LHCN-M2 (cell line): Measurements from ENCODE around the gene TPRG1L. TPM values are rescaled to one million over a fixed set of nuclear protein-coding genes. Genes with fewer than 3 reads are reported as not detected.

Experiments
- DNase-seq: peaks from one replicate; pipeline ENCODE4 v3.0.0-alpha.2; 2012; ENCODE audit warnings: low read depth
- total RNA-seq: library from RNA; depleted of rRNA; stranded (reverse); fragments of >200 nt; gene quantifications from 2 replicates; pipeline ENCODE4 v1.2.3, GENCODE V29; 2014

Gene TPRG1L
- total RNA-seq, 1 experiment from 2014 or later, result 19.6 TPM

DNA sequence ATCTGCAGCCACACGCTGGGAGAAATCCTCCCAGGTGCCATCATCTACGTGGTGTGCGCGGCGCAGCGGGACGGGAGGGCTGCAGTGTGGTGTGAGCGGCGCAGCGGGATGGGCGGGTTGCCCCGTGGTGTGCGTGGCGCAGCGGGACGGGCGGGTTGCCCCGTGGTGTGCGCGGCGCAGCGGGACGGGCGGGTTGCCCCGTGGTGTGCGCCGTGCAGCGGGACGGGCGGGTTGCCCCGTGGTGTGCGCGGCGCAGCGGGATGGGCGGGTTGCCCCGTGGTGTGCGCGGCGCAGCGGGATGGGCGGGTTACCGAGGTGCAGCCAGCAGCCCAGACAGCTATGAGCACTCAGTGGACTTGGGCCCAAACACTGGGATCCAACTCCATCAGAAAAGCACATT is 20.4 kb downstream of the TPRG1L start:
- DNase-seq, result no peak

DNA sequence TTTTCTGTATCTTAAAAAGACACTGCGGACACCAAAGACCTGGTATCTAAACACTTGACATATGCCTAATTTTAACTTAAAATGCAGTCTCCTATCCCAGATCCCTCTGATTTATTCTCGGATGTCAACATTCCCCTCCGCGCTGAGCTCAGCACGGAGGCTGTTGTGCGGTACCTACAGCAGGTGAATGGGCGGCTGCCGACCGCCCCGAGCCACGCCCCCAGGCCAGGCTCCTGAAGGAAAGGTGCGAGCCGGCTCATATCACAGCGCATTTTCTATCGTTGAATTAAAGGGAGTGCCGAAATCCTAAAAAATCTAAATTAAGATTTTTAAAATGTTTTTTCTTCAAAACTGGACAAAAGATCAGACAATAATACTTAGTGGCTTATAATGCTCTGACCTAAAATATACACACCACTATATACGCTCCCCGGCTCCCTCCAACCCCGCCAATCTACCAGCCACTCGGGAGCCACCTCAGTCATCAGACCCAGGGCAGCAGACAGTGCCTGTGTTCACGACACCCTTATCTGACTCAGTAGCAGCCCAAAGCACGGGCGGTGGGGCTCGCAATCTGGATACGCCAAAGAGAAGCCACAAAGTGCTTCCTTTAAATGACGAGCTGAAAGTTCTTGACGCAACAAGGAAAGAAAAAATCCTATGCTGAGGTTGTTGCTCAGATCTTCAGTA is 21.0 kb downstream of the TPRG1L start:
- no peak for DNase-seq

DNA sequence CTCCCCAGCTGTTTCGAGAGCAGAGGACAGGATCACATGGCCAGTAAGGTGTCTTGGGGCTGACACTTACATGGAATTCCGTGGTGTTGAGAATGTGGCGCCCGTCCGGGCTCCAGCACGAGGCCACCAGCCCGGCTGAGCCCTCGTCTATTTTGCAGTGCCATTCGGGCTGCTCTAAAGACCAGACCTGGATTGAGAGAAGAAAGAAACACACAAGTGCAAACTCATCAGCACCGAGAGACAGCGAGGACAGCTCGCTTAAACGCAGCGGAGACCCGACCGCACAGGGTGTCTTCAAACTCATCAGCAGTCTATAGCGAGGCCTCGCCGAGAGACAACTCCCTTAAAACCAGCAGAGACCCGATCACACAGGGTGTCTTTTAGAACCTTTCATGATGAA is 21.8 kb downstream of the TPRG1L start:
- no peak for DNase-seq

DNA sequence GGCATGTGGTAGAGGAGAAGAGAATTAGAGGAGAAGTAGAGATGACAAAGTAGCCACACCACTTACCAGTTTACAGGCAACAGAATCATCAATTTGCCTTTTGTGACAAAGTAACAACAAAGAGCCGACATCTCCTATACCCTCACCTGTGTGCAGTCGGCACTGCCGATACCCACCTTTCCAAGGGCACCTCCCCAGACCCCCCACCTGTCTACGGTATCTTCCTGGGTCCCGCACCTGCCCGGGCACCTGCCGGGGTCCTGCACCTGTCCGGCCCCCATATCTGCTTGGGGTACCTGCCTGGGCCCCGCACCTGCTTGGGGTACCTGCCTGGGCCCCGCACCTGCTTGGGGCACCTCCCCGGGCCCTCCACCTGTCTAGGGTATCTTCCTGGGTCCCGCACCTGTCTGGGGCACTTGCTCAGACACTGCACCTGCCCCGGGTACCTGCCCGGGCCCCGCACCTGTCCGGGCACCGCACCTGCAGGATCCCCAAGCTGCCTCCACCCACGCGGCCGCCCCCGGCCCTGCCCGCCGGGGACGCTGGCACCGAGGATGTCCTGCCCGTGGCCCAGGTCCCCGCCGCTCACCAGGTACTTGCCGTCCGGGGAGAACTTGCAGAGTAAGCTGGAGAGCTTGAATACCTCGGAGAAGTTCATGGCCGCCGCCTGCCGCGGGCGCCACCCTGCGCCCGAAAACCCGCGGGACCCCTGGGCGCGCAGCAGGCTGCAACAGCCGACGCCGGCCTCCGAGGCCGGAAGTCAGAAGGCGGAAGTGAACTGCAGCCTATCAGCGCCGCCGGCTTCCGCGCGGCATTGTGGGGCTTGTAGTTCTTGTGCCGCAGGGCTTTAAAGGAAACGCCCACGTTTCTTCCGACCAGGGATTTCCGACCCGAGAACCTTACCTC is 24.8 kb downstream of the TPRG1L start, which contains the start of gene WRAP73:
TSS of gene WRAP73 (minus strand) at position 762 of the 906 bp plus-strand sequence. CDS start at position 658, 104 bp downstream.
- peak; percentile 83 for DNase-seq

DNA sequence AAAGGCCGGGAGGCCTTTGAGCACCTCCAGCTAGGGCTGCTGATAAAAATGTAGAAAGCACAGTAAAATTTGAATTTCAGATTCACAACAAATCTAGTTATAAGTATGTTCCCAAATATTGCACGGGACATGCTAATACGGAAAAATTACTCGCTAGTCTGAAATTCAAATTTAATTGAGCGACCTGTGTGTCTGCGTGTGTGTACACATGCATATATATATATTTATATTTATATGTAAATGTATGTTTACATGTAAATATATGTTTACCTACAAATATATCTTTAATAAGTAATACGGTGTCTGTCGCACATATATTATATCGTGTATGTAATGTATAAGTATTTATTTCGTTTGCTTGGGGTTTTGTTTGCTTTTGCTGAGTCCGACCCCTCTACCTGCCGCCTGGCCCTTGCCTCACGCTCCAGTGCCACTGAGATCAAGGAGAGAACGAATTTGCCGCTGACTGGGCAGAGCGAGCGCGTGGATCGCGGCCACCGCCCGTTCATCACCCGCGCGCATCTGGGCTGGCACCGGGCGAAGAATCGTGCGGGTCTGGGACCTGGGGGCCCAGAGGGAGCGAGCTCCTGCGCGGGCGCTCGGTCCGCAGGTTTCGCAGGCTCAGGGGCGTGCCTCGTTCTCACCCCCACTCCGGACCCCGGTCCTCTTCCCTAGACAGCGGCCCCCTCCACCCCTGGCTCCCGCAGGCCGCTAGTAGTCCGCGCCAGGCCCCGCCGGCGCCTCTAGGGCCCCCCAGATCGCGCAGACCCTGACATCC is 25.6 kb downstream of the TPRG1L start:
- DNase-seq, result no peak

DNA sequence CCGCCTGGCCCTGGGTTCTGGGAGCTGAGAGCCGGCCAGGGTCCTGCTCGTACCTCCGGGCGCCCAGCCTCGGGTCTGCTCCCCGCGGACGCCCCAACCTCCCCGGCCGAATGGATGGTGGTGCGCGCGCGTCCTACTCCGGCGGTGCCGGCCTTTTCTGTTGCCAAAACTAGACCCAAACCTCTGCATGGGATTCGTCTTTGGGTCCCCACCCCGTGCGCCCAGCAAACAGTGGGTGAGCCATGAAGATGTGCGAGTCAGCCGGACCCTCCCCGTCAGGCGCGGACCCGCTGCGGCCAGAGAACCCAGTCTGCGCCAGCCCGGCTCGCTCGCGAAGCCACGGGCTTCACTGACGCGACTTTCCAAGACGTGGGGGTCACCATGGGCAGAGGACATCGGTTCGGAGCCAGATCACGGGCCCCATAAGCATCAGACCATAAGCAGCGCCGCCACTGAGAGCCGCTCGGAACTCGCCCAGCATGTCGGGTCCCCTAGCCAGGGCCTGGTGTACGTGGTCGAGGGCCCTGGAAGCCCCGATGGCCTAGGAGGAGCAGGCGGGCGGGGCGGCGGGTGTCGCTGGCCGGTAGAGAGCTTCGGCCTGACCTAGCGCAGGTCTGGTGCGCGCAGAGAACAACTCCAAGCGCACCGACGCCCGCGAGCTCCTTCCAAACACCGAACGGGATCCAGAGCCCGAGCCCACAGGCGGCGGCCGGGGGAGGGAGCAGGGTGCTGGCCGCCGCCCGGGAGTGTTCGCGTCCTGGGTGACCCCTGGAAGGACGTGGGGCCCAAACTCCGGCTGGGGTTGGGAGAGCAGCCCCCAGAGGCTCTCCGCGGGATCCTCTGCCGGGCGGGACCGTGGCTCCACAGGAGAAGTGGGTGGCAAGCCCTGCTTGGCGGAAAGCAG is 26.5 kb downstream of the TPRG1L start:
- DNase-seq, result no peak

DNA sequence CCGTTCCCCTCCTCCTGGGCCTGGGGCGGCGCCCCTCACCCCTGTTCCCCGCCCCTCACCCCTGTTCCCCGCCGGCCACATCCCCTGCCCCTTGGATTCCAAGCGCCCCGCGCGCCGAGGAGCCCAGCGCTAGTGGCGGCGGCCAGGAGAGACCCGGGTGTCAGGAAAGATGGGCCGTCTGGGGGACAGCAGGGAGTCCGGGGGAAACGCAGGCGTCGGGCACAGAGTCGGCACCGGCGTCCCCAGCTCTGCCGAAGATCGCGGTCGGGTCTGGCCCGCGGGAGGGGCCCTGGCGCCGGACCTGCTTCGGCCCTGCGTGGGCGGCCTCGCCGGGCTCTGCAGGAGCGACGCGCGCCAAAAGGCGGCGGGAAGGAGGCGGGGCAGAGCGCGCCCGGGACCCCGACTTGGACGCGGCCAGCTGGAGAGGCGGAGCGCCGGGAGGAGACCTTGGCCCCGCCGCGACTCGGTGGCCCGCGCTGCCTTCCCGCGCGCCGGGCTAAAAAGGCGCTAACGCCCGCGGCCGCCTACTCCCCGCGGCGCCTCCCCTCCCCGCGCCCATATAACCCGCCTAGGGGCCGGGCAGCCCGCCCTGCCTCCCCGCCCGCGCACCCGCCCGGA is 27.2 kb downstream of the TPRG1L start, which contains the start of gene TP73:
TSS of gene TP73 (plus strand) at position 587 of the 618 bp plus-strand sequence. CDS start 29,850 bp downstream, outside the sequence.
- DNase-seq, result no peak

DNA sequence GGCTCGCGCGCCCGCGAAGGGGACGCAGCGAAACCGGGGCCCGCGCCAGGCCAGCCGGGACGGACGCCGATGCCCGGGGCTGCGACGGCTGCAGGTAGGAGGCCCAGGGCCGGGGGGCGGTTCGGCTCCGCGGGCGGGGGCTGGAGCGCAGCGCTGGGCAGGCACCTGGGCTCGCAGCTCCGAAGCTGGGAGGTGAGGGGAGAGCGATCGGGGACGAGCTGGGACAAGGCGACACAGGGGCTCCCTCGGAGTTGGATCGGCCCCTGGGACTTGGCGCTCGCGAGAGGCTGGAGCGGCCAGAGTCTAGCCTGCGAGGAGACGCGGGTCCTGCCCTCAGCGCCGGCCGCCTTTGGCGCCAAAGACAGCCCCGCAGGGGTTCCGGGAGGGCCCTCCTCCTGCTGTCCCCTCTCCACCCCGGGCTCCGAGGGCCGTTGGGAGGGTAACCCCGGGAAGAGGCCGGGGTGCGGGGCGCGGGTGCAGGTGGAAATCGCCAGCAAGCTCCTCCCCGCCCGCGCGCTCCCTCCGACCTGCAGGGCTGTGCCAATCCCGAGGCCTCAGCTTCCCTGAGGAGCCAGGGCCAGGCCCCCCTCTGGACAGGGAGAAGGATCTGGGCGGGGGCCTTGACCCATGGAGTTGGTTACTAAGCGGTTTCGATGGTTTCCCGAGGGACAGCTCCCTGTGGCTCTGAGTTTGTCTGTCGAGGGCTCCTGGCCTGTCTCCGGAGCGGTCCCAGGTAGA is 27.9 kb downstream of the TPRG1L start:
- no peak for DNase-seq

DNA sequence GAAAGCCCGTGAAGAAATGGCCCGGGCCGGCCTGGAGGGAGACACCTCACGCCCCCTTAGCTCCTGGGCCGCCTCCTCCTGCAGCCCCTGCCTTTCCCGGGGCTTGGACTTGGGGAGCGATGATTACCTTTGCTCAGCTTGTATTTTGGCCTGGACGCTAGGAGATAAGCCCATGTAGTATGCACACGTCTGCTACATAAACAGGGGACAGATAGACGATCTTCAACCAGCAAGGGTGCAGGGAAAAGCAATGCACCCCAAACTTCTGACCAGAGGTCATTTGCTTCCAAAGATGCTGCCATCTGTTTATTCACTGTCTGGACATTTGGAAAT is 28.4 kb downstream of the TPRG1L start:
- DNase-seq, result no peak

DNA sequence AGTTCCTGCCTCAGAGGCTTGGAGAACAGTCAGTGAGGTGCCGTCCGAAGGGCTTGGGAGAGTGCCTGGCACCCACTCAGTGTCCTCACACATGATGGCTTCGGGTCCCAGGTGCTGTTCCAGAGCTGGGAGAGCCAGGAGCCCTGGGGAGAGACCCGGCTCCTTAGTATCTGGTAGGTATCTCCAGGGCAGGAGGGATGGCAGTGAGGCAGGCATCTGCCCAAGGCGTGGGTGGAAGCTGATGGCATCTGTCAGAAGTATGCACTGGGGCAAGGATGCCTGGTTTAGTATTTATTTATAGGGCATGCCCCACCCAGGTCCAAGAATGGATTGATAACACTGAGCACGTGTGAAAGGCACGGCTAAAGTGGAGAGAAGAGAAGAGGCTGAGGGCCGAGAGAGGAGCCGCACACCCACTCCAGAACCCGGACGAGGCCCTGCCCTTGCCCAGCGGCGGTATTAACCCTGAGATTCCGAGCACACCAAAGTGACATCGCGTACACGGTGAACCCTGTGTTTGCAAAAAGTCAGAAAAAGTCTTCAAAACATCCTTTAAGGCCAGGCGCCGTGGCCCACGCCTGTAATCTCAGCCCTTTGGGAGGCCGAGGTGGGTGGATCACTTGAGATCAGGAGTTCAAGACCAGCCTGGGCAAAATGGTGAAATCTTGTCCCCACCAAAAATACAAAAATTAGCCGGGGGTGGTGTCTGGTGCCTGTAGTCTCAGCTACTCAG is 29.9 kb downstream of the TPRG1L start:
- DNase-seq, result no peak

DNA sequence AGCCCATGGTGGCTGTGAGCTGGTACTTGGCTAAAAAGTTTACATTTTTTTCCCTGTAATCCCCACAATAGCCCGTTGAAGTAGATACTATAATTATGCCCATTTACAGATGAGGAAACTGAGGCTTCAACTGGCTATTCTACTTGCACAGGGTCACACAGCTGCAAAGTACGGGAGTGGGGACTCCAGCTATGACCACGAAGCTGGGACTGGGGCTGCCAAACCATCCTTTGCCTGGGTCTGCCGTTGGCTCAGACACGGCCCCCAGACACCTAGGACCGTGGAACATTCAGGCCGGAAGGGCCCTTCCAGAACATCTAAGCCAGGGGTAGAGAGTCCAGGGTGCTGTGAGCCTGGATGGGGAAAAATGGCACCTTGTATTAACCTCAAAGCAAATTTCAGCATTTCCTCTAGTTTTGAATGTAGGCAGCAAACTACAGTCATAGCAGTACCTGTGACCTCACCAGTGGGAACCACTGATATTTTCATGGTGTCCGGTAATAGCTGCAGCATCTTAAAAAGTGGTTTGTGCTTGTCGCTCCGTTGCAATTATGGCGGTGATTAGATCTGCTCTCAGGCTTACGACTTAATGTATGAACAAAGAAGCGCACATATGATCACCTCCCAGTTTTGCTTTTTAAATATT is 31.8 kb downstream of the TPRG1L start:
- DNase-seq, result no peak

DNA sequence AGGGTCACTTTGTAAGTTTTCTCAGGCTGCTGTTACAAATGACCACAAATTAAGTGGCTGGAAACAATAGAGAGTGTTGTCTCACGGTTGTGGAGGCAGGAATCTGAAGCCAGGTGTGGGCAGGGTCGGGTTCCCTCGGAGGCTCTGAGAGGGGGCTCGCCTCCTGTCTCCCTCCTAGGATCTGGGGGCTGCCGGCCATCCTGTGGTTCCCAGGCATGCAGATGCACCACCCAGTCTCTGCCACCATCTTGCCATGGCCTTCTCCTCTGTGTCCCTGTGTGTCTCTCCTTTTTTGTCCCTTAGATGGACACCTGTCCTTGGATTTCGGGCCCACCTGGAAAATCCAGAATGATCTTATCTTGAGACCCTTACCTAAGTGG is 32.3 kb downstream of the TPRG1L start:
- DNase-seq, result no peak

DNA sequence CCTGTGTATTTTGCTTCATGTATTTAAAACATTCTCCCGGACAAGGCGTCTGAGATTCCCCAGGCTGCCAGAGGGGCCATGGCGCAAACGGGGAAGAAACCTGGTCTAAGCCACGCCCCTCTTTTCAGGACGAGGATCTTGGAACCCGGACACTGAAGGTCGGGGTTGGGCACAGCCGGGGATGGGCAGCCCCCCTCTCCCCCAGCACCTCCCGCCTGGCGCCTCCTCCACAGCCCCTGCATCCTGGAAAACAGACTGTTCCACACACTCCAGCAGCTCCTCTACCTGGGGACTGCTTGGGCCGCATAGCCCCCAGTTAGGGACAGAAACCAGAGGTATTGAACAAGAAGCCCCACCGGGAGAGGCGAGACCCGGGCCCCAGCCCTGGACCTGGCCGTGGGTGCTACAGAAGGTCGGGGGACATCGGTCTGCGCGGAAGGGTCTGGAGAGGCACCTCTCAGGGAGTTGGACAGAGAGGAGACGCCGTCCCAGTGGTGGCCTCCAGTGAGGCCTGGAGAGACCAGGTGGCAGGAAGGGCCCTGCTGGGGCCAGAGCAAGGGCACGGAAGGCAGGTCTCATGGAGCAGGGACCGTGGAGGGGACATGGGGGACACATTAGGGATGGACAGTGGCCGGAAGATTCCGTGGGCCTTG is 32.9 kb downstream of the TPRG1L start:
- no peak for DNase-seq

DNA sequence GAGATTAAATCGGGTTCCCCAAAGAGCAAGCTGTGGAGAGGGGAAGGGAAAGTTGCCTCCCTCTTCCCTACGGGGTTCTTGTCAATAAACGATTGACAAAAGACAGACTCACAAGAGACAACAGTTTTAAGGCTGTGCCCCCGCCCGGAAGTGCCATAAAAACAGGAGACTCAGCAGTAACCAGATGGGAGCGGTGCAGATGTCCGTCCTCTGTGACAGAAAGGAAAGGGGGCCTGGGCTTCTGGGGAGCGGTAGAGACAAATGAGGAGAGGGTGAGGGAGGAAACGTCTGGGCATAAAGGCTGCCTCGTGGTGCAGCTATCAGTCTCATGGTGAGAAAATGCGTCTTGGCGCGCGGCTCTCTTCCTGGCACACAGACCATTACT is 33.4 kb downstream of the TPRG1L start:
- no peak for DNase-seq

DNA sequence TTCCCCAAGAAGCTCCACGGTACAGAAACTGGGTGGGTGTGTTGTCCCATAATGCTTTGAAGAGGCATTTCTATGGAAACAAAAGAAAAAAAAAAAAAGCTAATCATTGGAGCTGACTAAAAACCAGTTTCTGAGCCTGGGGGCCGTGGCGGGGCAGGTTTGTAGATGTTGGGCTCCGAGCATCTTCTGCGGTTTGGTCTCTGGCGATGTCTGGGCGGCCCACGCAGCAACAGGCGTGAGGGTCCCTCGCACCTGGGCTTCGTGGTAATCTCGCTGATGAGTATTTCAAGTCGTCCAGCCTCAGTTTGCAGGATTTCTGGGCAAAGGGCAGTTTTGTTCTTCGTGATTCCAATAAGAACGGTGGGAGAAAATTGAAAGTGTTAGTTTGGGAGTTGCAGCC is 34.3 kb downstream of the TPRG1L start:
- DNase-seq, result no peak

DNA sequence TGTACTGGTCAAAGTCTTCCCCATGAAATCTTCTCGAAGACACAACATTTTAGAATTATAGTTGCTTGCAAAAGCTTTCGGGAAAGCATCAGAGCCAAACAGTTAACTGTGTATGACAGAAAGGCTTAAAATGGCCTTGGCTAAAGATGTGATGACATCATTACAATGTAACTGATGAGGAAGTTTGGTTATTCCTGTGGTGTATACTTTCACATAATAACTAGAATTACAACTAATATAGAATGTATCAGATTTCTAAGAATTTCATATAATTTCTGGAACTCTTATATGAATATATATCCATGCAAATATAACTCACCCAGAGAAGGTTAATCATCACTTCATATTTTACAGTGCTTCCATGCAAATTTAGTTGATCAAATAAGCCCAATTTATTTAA is 35.9 kb downstream of the TPRG1L start:
- no peak for DNase-seq

DNA sequence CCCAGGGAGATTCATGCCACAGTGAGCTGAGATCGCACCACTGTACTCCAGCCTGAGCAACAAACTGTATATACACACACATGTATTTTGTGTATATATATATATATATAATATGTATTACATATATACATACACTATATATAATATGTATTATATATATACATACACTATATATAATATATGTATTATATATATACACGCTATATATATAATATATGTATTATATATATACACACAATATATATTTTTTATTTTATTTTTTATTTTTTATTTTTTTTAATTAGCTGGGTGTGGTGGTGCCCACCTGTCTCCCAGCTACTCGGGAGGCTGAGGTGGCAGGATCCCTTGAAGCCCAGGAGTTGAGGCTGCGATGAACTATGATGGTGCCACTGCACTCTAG is 36.8 kb downstream of the TPRG1L start:
- DNase-seq, result no peak

DNA sequence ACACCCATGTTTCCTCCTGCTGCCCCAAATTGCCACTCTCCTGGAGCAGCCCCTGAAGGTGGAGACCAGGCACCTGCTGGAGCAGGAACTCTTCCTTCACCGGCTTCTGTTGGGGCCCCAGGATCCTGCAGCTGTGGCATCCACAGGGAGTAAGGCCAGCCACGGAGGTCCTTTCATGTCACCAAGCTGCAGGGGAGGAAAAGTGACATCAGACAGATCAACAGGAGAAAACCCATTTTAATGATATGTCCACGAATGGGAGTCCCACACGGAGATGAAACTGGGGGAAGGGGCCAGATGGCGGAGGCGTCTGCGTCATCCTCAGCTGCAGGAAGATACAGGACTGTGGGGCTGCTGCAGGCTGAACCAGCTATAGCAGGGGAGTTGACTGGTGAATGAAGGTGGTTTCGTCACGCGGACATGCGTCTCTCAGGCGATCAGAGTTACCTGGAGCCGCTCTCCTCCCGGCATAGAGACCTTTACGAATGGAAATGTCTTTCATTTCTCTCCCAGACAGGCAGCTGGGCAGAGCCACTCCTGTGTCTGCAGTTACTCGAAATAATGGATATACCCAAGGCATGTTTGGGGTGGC is 37.4 kb downstream of the TPRG1L start:
- no peak for DNase-seq
